Esophagus muscularis mucosa (tissue), 3 donors: ENCODE data around the gene OBP2A.

ENCODE experiments used
- POLR2A ChIP-seq: fragments of 450-650 bp; IDR thresholded peaks from one replicate; pipeline ENCODE4 v1.6.1; 2017; ENCODE audit warnings: antibody characterized with exemption, moderate library complexity, mild to moderate bottlenecking, low read depth
- TF ChIP-seq, protein P1 (sequence below), 3 experiments: fragments of 200-600 bp in 2 of 3; fragments of 450-650 bp in 1 of 3; sonication (generic) in 2 of 3; IDR thresholded peaks; one replicate each; pipeline ENCODE4 v1.5.1; 2017 to 2019; ENCODE audit warnings: antibody characterized with exemption in 3 of 3, mild to moderate bottlenecking in 2 of 3, moderate library complexity in 1 of 3

GRCh38 chr9:135575995-135576631, 30.2 kb downstream of the OBP2A start:
- TF ChIP-seq, protein P1, sequence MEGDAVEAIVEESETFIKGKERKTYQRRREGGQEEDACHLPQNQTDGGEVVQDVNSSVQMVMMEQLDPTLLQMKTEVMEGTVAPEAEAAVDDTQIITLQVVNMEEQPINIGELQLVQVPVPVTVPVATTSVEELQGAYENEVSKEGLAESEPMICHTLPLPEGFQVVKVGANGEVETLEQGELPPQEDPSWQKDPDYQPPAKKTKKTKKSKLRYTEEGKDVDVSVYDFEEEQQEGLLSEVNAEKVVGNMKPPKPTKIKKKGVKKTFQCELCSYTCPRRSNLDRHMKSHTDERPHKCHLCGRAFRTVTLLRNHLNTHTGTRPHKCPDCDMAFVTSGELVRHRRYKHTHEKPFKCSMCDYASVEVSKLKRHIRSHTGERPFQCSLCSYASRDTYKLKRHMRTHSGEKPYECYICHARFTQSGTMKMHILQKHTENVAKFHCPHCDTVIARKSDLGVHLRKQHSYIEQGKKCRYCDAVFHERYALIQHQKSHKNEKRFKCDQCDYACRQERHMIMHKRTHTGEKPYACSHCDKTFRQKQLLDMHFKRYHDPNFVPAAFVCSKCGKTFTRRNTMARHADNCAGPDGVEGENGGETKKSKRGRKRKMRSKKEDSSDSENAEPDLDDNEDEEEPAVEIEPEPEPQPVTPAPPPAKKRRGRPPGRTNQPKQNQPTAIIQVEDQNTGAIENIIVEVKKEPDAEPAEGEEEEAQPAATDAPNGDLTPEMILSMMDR (IDR thresholded peaks at IDR 0.05), result no peak
- TF ChIP-seq POLR2A, result no peak
